ENCODE results near the gene PNMA8C.

- TF ChIP-seq CTCF (IDR thresholded peaks at IDR 0.05), result no peak
- TF ChIP-seq EP300 (IDR thresholded peaks at IDR 0.05), result no peak
- no peak for TF ChIP-seq POLR2A (IDR thresholded peaks at IDR 0.05)
Measured at GRCh38 chr19:46381346-46381745, 47.4 kb downstream of the PNMA8C start.
